HG03135 (cell line): ENCODE measurements around the gene DDX55.
A peak's percentile ranks its signal among the peaks of the same experiment; 100 is the strongest.

Experiments
- ATAC-seq: cut with Tn5 transposase; IDR thresholded peaks from one replicate; pipeline ENCODE4 v1.9.1; 2021; ENCODE audit warnings: mild to moderate bottlenecking, moderate library complexity; ENCODE audit not compliant: unreplicated experiment

Gene DDX55

DNA sequence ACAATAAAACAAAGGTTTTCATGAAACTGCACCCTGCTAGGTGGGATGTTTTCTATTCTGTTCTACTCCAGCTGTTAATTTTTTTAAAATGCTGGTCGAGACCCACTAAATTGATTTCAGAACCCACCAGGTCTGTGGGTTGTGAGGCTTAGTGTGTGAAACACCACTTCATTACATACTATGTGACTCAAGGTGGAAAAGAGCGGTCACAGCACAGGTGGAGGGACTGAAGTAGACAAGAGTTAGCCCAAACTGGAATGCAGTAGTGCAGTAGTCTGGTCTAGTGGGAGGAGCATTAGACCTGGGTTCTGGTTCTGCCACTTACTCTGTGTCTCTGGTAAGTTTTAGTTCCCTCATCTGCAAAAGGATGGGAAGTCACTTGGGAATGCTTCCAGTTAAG, 12.2 kb downstream of the DDX55 start:
- no peak for ATAC-seq

- no peak for ATAC-seq
Measured at GRCh38 chr12:123614531-123614930, 12.6 kb downstream of the DDX55 start.

DNA sequence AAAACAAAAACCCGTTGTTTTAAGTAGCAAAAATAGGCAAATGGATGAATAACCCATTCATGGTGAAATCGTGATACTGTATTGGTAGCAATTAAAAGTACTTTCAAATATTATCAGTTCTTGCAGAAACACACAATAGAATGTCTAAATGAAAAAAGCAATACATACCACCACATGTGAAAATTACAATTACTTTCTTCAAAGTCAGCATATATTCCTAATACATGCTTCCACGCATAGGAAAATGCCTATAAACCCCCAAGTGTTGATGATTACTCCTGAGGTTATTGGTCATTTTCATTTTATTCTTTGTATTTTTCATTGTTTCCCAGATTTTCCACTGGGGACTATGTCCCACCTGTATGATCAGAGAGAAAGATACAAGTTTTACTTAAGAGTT, 15.2 kb downstream of the DDX55 start:
- ATAC-seq, result no peak

GRCh38 chr12:123617580-123617979, 15.7 kb downstream of the DDX55 start:
- ATAC-seq, result no peak

DNA sequence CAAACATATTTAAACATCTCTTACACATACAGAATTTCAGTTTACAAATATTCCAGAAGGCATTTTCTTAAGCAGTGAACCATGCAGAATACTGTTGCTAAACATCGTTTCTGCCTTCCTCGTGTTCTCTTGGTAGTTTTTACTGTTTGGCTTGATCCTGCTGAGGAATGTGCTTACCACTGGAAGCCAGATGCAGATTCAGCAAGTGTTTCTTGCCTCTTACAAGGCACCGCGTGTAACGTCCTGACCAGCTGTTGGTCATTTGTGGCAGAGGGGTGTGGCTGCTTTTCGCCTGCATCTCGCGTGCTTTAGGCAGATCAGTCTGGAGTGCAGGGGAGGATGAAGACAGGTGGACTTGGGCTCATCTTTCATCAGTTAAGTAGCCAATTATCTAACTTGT, 19.2 kb downstream of the DDX55 start:
- no peak for ATAC-seq

DNA sequence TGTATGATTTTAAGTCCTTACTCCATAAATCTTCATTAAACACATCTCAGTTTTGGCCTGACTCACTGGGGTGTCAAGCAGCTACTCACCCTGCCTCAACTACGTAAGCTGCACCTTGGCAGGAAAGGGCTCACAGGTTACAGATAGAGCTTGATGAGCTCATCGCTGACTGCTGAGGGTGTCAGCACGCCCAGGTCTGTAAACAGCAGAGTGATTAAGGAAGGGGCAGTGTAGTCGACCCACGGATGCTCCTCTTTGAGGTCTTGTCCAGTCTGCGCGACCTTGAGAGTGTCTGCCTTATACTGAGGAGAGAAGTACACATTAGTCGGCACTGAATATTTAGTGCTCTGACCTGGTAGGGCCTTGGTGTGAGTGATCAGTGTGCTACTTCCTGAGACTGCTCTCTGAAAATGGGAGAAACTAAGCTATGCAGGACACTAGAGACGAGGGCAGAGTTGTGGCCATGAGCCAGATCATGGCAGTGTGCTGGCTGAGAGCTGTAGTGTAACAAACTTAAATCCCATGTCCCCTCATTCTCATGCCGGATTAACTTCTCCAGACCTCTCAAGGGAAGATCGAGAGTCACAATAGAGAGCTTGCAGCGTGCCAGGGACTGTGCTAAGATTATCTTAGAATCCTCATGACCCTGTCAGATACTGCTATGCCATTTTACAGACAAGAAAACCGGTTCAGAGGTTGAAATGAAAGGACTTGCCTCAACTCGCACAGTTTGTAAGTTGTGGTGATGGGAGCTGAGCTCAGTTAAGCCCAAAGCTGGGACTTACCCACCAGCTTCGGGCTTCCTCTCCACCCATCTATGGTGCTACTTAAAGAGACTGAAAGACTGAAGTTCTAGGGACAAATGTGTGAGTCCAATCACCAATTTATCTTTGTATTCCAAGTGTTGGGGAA, 20.0 kb downstream of the DDX55 start:
- ATAC-seq, result no peak

GRCh38 chr12:123633379-123634141, 31.7 kb downstream of the DDX55 start, which contains the start of the genes EIF2B1 and GTF2H3:
Gene EIF2B1 (minus strand): TSS chr12:123633686. CDS start chr12:123633557, 129 bp downstream.
Gene GTF2H3 (plus strand): TSS chr12:123633829. CDS start chr12:123633860, 31 bp downstream.
- peak; percentile 94 for ATAC-seq

DNA sequence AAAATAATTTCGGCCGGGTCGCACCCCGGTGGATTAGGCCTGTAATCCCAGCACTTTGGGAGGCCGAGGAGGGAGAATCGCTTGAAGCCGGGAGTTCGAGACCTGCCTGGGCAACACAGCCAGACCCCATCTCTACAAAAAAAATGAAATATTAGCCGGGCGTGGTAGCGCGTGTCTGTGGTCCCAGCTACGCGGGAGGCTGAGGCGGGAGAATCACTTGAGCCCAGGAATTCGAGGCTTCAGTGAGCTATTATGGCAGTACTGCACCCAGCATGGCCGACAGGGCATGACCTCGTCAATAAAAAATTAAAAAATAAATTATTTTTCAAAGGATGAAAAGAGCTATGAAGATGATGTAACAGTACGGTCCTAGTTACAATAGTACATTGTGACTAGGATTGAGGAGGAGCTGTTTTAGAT, 32.3 kb downstream of the DDX55 start:
- ATAC-seq, result no peak

- ATAC-seq, result no peak
Measured at GRCh38 chr12:123643911-123644310, 42.0 kb downstream of the DDX55 start.

GRCh38 chr12:123645380-123645779, 43.5 kb downstream of the DDX55 start:
- ATAC-seq, result no peak

GRCh38 chr12:123645878-123646277, 44.0 kb downstream of the DDX55 start:
- ATAC-seq, result no peak

DNA sequence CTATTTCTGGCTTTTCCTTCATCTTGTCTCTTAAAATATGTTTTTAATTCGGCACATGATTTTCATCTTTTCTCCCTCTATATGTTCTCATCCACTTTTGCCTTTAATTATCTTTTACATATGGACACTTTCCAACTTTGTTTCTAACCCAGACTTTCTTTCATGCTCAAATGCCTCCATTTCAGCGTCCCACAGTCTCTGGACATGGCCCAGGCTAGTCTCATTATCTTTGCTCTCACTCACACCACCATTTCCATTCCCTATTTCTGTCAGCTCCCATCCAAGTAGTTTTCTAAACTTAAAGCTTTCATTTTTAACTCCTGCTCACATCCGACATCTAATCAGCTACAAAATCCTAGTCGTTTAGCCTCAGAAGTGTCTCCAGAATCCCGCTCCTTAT, 46.5 kb downstream of the DDX55 start:
- no peak for ATAC-seq

- ATAC-seq, result no peak
Measured at GRCh38 chr12:123654129-123654701, 52.3 kb downstream of the DDX55 start.

GRCh38 chr12:123655420-123655819, 53.5 kb downstream of the DDX55 start:
- ATAC-seq, result peak; percentile 77

GRCh38 chr12:123656392-123656791, 54.5 kb downstream of the DDX55 start:
- ATAC-seq, result no peak

GRCh38 chr12:123657211-123657610, 55.3 kb downstream of the DDX55 start:
- ATAC-seq, result no peak

DNA sequence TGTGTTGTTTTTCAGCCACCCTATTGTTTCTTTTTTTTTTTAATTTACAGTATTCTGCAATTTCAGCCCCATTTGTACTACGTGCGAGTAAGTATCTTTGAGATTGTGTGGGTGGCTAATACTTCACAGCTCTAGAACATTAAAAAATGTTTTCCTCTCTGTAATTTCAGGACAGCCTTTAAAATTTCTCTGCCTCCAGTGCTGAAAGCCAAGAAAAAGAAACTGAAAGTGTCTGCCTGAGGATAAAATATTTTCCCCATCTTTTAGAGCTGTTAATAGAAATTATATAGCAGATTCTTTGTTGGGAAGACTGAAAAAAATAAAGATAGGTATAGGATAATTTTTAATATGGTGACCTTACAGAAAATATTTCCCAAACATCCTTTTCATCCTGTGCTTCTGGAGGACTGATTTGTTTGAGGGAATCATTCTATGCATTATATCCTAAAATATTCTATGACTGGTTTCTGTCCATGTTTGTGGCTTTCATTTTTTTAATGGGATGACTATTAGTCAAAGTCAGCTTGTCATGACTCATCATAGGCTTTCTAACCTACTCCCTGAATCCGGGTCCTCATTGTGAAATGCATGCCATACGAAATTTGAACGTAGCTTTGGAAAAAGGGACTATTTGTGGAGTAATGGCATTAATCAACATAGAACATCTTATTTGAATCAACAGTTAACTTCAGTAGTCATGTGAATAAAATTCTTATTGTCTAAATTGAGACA, 58.3 kb downstream of the DDX55 start:
- ATAC-seq, result no peak

GRCh38 chr12:123667771-123668170, 65.9 kb downstream of the DDX55 start:
- ATAC-seq, result no peak
